GM18868 (cell line): ENCODE results near the gene LRIT2.

Experiments
- ATAC-seq: cut with Tn5 transposase; IDR thresholded peaks from one replicate; pipeline ENCODE4 v1.9.1; 2021; ENCODE audit warnings: mild to moderate bottlenecking, moderate library complexity; ENCODE audit not compliant: unreplicated experiment

LRIT2 gene

DNA sequence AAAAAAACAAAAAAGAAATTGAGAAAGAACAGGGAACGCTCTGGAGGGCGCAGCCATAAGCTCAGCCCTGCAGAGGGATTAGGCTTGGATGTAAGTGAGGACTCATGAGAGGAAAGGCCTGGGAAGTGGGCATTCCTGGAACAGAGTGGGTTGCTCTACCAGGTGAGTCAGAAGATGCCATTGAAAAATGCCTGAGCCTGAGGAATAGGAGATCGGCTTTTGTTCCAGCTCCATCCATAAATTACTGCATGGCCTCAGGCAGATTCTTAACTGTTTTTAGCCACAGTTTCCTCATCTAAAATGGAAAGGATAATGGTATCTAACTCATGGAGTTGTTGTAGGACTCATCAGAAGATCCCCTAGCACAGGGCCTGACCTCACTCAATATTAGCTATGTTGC is 18.4 kb upstream of the LRIT2 start:
- no peak for ATAC-seq

DNA sequence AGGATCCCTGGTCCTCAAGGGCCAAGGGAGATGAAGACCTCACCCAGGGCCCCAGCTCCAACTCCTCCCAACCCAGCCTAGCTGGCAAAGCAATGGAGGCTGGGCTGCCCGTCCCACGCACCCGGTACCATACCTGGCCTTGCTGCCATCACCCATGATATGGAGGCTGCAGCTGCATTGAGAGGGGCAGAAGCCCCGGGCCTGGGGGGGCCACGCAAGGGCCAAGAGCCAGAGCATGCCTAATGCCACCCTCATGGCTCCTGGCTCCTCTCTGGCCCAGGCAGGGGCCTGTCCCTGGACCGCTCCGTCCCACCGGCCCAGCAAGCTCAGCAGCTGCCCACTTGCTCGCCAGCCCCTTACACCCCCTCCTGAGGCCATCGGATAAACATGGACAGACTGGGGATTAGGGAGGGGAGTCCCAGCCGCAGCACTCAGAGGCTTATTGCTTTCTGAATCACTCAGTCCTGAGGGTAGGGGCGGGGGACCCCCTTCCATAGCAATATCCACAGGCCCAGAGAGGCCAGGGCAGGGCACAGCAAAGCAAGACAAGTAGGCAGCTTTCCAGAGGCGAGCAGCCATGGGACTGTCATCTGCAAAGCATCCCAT is 15.9 kb upstream of the LRIT2 start, which contains the start of gene LRIT1:
Gene LRIT1, minus strand, starts transcription at position 362 of the 606 bp plus-strand sequence. Its CDS starts 107 bp downstream, at position 255.
- no peak for ATAC-seq

DNA sequence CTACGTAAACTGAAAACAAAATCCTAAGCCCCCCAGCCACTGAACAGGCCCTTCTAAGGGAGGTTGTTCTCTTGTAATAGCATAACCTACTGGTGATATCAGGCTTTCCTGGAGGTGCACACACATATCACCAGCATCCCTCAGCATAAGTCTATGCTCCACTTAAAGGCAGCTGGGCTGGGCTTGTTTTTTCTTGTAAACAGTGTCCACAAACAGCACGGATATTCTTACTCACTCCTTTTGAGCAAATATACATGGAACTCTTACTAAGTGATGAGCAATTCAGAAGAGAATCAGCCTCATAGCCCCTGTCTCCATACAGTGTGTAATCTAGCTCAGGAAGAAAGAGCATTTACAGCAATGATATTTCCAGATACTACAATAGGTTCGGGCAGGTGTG is 13.6 kb upstream of the LRIT2 start:
- no peak for ATAC-seq

DNA sequence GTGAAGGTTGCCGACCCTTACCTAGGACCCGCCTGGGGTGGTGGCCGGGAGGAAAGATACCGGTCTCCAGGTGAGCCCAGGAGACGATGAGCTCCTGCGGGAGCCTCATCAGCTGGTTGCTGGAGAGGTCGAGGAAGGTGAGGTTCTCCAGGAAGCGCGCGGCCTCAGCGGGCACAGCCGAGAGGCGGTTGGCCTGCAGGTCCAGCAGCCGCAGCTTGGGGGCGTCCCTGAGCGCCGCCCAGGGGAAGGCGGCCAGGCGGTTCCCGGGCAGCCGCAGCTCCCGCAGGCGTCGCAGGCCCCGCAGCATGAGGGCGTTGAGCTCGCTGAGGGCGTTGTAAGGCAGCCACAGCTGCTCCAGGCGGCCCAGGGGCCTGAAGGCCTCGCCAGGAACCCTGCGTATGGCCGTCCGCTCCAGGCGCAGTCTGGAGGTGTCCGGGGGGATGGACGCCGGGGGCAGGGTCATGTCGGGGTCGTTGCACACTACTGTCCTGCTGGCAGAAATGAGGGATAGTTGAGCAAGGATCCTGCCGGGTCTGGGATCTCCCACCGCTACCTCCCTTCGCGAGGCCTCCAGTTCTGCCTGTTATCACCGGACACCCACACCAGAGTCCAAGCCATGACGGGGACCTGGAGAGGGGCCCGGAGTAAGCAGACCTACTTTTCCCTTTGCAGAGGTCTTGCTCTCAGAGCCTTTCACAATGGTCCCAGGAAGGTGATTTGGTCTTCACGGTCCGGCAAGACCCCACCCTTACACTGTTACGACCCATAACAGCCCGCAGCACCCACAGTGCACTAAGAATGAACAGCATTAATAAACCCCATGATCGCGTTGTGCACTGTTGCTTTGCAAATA is 12.1 kb upstream of the LRIT2 start:
- ATAC-seq = no peak

DNA sequence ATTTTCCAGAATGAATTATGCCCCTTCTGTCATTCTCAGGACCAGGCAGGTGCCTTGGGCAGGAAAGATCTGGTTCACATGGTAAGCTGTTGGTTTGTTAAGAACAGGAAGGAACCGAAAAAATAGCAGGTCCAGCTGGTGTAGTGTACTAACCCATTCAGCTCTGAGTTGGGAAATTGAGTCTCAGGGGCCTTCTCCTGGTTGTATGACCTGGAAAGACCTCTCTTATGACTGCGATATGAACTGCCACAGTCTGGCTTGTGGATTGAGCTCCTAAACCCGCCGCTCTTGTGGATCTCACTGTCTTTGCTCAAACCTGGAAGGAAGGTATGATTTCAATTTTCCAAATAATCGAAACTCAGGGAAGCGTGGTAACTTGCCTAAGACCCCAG is 11.5 kb upstream of the LRIT2 start:
- ATAC-seq = no peak

DNA sequence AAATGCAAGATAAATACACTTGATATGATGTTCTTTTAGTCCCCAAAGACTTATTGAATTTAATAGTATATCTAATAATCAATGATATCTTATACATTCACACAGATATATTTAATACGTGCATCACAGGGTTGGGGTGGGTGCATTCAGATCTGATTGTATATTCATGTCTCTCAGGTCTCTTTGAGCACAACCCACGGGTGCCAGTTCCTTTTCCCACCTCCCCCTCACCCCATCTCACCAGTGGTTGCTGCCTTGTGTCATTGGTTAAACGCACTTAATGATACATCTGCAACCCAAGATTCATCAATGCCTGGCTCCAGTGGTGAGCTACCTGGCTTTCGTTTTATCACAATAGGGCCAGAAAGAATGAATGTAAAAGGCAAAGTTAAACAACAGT is 9.8 kb upstream of the LRIT2 start:
- ATAC-seq = no peak

DNA sequence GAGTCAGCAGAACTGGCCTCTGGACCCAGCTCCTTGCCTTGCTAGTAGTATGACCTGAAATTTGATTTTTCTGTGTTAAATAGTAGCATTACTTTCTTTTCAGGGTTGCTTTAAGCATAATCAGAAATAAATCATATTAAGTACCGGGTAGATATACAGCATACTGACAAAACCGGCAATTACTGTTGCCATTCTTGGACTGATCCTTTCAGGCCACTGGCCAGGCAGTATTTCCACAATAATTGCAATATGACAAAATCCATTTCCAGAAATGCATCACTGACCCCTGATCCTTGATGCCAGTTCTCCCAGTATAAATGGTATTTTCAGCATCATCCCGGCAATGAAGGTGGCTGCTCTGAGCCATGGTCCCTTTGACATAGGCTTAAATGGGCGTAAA is 9.1 kb upstream of the LRIT2 start:
- ATAC-seq = no peak

DNA sequence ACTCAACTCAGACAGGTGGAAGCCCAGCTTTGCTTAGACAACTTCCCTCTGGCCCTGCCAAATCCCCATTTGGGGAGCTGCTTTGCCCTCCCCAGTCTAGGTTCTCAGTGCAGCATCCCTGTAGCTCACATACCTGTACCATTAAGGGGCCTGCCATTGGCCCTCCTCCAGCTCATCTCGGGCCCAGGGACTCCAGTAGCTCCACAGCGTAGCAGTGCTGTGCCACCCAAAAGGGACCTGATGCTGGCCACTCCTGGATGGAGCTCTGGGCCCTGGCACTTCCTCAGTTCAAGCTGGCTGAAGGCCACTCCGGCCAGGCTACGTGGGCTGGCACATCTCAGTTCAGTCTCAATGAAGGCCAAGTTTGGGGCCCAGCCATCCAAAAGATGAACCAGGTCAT is 8.6 kb upstream of the LRIT2 start:
- ATAC-seq = no peak

DNA sequence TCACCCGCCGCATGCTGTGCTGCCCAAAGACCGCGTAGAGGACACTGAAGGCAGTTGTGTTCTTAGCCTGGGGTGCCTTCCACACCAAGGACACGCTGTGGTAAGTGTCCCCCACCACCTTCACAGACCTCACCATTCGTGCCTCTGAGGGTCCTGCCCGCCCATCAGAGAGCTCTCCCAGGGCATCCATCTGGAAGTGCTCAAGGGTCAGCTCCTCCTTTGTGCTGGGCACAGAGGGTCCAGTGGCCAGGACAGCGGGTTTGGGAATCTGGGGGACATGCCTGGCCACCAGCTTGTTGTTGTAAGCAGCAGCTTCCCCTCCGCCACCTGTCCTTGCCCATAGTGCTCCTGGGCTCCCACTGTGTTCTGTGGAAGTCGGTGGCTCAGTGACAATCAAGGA is 7.0 kb upstream of the LRIT2 start:
- no peak for ATAC-seq

DNA sequence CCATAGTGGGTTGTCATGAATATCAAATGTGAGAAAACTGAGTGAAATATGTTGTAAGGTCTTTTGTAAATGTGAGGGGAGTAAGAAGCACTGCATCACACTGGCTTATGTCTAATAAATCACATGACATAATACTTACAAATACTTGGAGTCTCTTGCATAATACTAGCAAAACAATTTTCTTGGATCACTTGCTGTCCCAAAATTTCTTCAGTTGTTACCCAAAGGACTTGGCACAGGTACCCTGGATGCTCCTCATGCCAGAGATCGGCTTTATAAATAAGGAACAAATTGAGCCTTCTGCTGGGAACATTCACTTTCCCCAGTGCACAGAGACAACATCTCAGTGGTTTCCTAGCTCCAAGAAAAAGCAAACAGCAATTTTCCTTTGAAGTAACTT is 5.0 kb upstream of the LRIT2 start:
- ATAC-seq = no peak

DNA sequence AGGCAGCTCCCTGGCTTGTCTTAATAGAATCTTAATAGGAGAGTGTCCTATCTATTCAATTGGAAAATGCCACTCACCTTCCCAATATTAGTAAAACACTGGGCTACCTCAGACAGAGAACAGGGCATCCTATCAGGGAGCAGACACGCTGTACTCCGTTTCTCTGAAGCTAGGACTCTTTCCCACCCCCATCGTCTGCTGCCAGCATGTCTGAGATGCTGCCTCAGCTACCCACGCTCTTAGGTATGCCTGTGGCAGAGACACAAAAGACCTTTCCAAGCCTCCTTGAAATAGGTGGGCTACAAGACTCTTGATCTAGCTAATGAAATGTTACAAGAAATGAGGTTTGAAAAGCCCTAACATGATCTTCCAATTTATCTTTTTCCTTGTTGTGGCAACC is 2.5 kb upstream of the LRIT2 start:
- ATAC-seq = no peak

DNA sequence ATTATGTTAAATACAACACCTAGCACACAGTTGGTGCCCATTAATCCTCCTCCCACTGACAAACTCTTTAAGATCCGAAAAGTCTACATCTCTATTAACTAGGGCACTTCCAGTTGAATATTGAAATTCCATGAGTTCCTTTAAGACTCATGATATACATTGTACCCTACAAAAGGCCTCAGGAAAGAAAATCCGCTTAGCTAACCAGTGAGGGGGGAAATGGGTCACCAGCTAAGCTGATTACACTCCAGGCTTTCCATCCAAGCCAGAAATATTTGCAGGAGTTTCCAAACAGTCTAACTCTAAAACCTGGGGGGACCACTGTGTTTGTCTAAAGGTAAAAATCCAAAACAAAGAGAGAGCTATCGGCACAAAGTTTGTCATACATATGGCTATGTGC is 1.3 kb upstream of the LRIT2 start:
- ATAC-seq = no peak

DNA sequence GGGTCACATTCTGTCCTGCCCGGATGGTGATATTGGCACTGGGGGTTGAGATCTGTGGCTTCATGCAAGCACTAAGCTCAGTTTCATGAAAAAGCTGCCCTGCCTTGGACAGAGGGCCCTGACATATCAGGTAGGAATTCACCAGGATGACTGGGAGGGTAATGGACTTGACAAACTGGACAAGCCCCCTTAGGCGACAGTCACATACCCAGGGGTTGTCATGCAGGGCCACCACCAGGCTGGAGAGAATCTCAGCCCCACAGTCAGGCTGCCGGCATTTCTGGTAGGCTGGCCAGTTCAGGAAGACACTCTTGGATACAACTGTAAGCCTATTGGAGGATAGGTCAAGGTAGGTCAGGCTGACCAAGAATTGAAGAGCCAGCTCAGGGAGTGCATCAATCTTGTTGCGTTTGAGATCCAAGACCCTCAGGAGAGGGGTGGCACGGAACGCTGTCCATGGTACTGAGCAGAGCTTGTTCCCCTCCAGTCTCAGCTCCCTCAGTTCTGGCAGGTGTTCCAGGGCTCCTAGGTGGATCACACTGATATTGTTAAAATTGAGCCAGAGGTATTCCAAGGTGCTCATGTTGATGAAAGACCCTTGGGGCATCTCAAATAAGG is 824 bp downstream of the LRIT2 start:
- ATAC-seq = no peak

DNA sequence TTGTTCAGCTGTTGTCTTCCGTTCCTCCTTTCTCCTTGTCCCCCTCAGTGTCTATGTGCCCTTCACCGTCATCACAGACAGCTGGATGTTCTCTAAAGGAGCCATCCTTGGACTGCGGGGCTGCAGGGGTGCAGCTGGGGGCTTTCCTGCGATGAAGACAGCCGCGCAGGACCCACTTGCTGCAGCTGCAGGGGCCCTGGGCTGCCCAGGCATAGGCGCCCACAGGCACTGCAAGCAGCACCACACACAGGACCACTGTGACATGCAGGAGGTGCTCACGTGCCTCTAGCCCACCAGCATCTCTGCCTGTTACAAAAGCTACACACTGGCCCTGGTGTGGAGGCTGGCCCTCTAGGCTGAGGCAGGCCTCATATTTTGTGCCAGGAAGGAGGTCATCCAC is 3.4 kb downstream of the LRIT2 start:
- ATAC-seq = no peak

DNA sequence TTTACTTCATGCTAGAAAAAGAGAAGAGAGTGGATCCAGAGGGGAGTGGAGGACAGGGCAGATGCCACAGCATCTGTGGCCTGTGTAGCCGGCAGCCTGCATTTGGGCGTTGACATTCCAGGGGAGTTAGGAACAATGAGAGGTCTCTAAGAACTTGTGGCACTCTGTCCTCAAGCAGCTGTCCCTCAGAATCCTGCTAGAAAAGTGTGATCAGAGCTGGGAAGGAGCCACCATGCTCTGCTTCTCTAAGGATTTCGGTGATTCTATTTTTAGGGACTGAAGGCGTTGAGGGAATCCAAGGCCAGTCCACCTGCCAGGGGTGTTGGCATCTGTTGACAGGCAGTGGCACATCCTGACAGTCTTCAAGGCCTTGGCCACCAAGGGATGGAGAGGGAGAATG is 7.6 kb downstream of the LRIT2 start:
- ATAC-seq = no peak

DNA sequence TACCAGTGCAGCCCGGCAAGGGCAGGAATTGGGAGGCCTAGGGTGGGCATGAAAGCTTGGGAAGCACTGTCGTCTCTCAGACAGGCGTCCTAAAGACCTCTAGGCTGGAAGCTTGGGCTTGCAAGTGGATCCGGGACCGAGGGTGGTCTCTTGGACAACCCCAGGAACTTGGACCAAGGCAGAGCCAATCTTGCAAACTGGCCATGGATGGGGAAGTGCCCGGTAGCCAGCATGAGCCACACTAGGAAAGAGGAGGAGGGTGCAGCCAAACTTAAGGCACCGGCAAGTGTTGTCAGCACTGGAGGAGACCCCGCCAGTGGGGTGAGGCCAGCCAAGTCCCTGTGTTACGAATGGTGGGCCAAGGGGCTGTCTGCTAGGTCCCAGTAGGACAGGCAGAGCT is 8.5 kb downstream of the LRIT2 start:
- no peak for ATAC-seq

DNA sequence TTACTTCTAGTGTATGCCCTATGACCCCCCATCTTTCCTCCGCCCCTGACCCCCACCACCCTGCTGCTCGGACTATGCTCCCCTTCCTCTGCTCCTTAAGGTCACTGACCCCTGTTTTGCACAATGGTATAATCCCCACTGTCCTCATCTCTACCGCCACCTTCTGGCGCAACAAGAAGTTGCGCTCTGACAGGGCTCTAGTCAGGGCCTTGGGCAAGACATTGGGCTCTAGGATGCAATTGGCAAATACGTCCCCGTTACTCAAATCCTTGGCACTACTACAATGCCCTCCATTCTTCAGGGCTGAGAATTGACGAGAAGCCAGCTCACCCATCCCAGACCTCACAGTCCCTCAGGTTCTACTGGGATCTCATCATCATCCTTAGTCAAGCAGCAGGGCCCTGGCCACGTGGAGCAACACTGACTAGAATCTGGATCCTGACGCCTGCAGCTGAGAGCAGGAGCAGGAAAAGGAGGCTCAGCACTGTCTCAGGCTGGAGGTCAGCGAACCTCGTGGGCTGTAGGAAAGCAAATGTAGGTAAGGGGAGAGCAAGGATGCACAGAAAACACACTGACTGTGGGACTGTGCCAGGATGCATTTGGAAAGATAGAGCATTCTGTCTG is 10.6 kb downstream of the LRIT2 start:
- peak; percentile 86 for ATAC-seq

DNA sequence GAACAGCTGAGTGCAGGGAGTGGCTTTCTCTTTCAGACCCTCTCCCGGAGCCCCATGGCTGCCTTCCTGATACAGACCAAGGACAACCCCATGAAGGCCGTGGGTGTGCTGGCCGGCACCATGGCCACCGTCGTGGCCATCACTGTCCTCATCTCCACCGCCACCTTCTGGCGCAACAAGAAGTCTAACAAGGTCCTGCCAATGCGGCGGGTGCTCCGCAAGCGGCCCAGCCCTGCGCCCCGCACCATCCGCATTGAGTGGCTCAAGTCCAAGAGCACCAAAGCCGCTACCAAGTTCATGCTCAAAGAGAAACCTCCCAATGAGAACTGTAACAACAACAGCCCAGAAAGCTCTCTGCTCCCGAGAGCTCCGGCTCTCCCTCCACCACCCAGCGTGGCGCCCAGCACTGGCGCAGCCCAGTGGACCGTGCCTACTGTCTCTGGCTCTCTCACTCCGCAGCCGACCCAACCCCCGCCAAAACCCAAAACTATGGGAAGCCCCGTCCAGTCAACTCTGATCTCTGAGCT is 11.2 kb downstream of the LRIT2 start:
- no peak for ATAC-seq

DNA sequence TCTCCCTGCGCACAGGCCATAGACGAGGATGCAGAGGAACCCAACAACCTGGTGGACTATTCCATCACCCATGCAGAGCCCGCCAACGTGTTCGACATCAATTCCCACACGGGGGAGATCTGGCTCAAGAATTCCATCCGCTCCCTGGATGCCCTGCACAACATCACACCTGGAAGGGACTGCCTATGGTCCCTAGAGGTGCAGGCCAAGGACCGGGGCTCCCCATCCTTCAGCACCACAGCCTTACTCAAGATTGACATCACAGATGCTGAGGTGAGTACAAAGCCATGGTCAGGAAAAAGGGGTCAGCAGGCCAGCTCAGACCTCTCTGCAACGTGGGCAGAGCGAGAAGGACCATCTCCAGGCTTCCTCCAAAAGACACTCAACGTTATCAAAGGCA is 12.3 kb downstream of the LRIT2 start:
- ATAC-seq = no peak

DNA sequence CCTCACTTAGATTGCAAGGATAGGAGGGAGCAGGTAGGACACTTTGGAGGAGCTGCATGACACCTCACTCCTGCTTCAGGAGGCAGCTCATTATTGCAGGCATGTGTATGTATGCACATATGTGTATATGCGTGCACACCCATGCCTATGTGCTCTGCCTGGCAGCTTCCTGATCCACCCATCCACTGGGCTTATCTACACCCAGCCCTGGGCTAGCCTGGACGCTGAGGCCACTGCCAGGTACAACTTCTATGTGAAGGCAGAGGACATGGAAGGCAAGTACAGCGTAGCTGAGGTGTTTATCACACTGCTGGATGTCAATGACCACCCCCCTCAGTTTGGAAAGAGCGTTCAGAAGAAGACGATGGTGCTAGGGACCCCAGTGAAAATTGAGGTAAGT is 13.3 kb downstream of the LRIT2 start:
- no peak for ATAC-seq

DNA sequence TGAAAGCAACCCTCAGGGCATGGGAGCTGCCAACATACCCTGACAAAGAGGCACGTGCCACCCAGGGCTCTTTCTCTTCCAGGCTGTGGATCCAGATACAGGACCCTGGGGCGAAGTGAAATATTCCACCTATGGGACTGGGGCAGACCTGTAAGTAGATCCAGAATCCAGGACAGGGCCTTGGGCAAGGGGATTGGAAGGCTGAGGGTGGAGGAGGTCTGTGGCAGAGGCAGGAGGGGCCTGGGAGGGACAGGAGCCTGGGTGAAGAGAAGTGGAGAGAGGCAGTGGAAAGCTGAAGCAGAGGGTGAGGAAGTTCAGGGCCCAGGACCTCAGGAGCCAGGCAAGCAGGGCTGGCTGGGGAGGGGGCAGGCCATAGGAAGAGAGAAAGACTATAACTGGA is 13.8 kb downstream of the LRIT2 start:
- ATAC-seq = no peak

DNA sequence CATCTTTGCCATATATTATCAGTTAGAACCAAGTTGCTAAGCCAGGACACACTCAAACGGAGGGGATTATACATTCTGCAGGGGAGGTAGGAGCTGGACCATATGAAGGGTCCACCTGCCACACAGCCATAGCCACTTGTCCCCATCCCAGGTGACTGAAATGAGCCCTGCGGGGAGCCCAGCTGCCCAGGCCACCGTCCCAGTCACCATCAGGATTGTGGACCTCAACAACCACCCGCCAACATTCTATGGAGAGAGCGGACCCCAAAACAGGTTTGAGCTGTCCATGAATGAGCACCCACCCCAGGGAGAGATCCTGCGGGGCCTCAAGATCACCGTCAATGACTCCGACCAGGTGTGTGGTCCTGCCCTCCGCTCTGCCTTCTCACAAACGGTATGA is 17.3 kb downstream of the LRIT2 start:
- ATAC-seq = no peak
